ENCODE measurements around the gene AKT3.
"Not testable (repeated sequence)": the region's sequence is repeated elsewhere in the genome, so short reads cannot be mapped to it uniquely, and the experiment has no call there.

The AKT3 gene

GRCh38 chr1:243605604-243606003 is 244.4 kb downstream of the AKT3 start:
- Histone ChIP-seq H3K4me1 (ENCODE audit: control insufficient read depth, insufficient read depth, low read length) (no peaks in the 10 kb centered on the region), H3K27ac (ENCODE audit: insufficient read depth, low read depth, low read length, poor library complexity, severe bottlenecking) (no peak overlapping the region), H3K9me3 (ENCODE audit: control insufficient read depth, low read length) (peaks cover 2% of the 10 kb centered on the region), H3K36me3 (ENCODE audit: control insufficient read depth, insufficient read depth, low read length) (no peaks in the 10 kb centered on the region), H3K27me3 (ENCODE audit: control insufficient read depth, insufficient read depth, low read length, poor library complexity, severe bottlenecking) (no peaks in the 10 kb centered on the region), H3K4me3 (ENCODE audit: insufficient read depth, low read depth, low read length) (no peak overlapping the region)
- WGBS, 2 experiments, result 95 to 98% methylated on average over 2 of the region's 2 CpGs

- Histone ChIP-seq H3K27me3 (ENCODE audit: control insufficient read depth, insufficient read depth, low read length, poor library complexity, severe bottlenecking) (no peaks in the 10 kb centered on the region), H3K4me1 (ENCODE audit: control insufficient read depth, insufficient read depth, low read length) (no peaks in the 10 kb centered on the region), H3K36me3 (ENCODE audit: control insufficient read depth, insufficient read depth, low read length) (no peaks in the 10 kb centered on the region), H3K27ac (ENCODE audit: insufficient read depth, low read depth, low read length, poor library complexity, severe bottlenecking) (no peak overlapping the region), H3K4me3 (ENCODE audit: insufficient read depth, low read depth, low read length) (no peak overlapping the region), H3K9me3 (ENCODE audit: control insufficient read depth, low read length) (peaks cover 2% of the 10 kb centered on the region)
These were observed 248.3 kb downstream of the AKT3 start for GRCh38 chr1:243601720-243602119.

GRCh38 chr1:243598433-243598832 is 251.6 kb downstream of the AKT3 start:
- no peaks in the 10 kb centered on the region for H3K4me1 ChIP-seq (ENCODE audit: control insufficient read depth, insufficient read depth, low read length)
- H3K9me3 ChIP-seq (ENCODE audit: control insufficient read depth, low read length), result peaks cover 2% of the 10 kb centered on the region
- no peaks in the 10 kb centered on the region for H3K36me3 ChIP-seq (ENCODE audit: control insufficient read depth, insufficient read depth, low read length)
- WGBS, 2 experiments, result 89 to 92% methylated on average over 2 of the region's 2 CpGs
- H3K27ac ChIP-seq (ENCODE audit: insufficient read depth, low read depth, low read length, poor library complexity, severe bottlenecking), result no peak overlapping the region
- H3K4me3 ChIP-seq (ENCODE audit: insufficient read depth, low read depth, low read length), result no peak overlapping the region
- no peaks in the 10 kb centered on the region for H3K27me3 ChIP-seq (ENCODE audit: control insufficient read depth, insufficient read depth, low read length, poor library complexity, severe bottlenecking)

- 83 to 93% methylated on average over 2 of the region's 3 CpGs for WGBS, 2 experiments
- H3K27ac ChIP-seq (ENCODE audit: insufficient read depth, low read depth, low read length, poor library complexity, severe bottlenecking), result no peak overlapping the region
- H3K4me1 ChIP-seq (ENCODE audit: control insufficient read depth, insufficient read depth, low read length), result no peaks in the 10 kb centered on the region
- H3K4me3 ChIP-seq (ENCODE audit: insufficient read depth, low read depth, low read length), result no peak overlapping the region
- H3K27me3 ChIP-seq (ENCODE audit: control insufficient read depth, insufficient read depth, low read length, poor library complexity, severe bottlenecking), result no peaks in the 10 kb centered on the region
- H3K36me3 ChIP-seq (ENCODE audit: control insufficient read depth, insufficient read depth, low read length), result no peaks in the 10 kb centered on the region
- peaks cover 2% of the 10 kb centered on the region for H3K9me3 ChIP-seq (ENCODE audit: control insufficient read depth, low read length)
These were observed 252.7 kb downstream of the AKT3 start for GRCh38 chr1:243597383-243597782.

- Histone ChIP-seq H3K9me3 (ENCODE audit: control insufficient read depth, low read length) (peaks cover 2% of the 10 kb centered on the region), H3K27me3 (ENCODE audit: control insufficient read depth, insufficient read depth, low read length, poor library complexity, severe bottlenecking) (no peaks in the 10 kb centered on the region), H3K4me1 (ENCODE audit: control insufficient read depth, insufficient read depth, low read length) (no peaks in the 10 kb centered on the region), H3K27ac (ENCODE audit: insufficient read depth, low read depth, low read length, poor library complexity, severe bottlenecking) (no peak overlapping the region), H3K36me3 (ENCODE audit: control insufficient read depth, insufficient read depth, low read length) (no peaks in the 10 kb centered on the region), H3K4me3 (ENCODE audit: insufficient read depth, low read depth, low read length) (no peak overlapping the region)
- WGBS, 2 experiments, result 95 to 100% methylated on average over 3 to 6 of the region's 6 CpGs
These were observed 253.5 kb downstream of the AKT3 start for GRCh38 chr1:243596431-243597062.

GRCh38 chr1:243595527-243596210 is 254.4 kb downstream of the AKT3 start:
- H3K36me3 ChIP-seq (ENCODE audit: control insufficient read depth, insufficient read depth, low read length), result no peaks in the 10 kb centered on the region
- H3K27me3 ChIP-seq (ENCODE audit: control insufficient read depth, insufficient read depth, low read length, poor library complexity, severe bottlenecking), result no peaks in the 10 kb centered on the region
- no peaks in the 10 kb centered on the region for H3K9me3 ChIP-seq (ENCODE audit: control insufficient read depth, low read length)
- H3K4me1 ChIP-seq (ENCODE audit: control insufficient read depth, insufficient read depth, low read length), result no peaks in the 10 kb centered on the region
- no peak overlapping the region for H3K27ac ChIP-seq (ENCODE audit: insufficient read depth, low read depth, low read length, poor library complexity, severe bottlenecking)
- no peak overlapping the region for H3K4me3 ChIP-seq (ENCODE audit: insufficient read depth, low read depth, low read length)
- 94 to 96% methylated on average over 6 to 7 of the region's 7 CpGs for WGBS, 2 experiments

- Histone ChIP-seq H3K4me3 (ENCODE audit: insufficient read depth, low read depth, low read length) (no peak overlapping the region), H3K36me3 (ENCODE audit: control insufficient read depth, insufficient read depth, low read length) (no peaks in the 10 kb centered on the region), H3K27ac (ENCODE audit: insufficient read depth, low read depth, low read length, poor library complexity, severe bottlenecking) (no peak overlapping the region), H3K9me3 (ENCODE audit: control insufficient read depth, low read length) (no peaks in the 10 kb centered on the region), H3K27me3 (ENCODE audit: control insufficient read depth, insufficient read depth, low read length, poor library complexity, severe bottlenecking) (no peaks in the 10 kb centered on the region), H3K4me1 (ENCODE audit: control insufficient read depth, insufficient read depth, low read length) (no peaks in the 10 kb centered on the region)
- 89 to 95% methylated on average over 2 of the region's 2 CpGs for whole genome bisulfite sequencing, 2 experiments
These were observed 255.6 kb downstream of the AKT3 start for GRCh38 chr1:243594455-243594854.

GRCh38 chr1:243589286-243589685 is 260.8 kb downstream of the AKT3 start:
- not testable (repeated sequence) for H3K9me3 ChIP-seq (ENCODE audit: control insufficient read depth, low read length); H3K4me1 ChIP-seq (ENCODE audit: control insufficient read depth, insufficient read depth, low read length); H3K27ac ChIP-seq (ENCODE audit: insufficient read depth, low read depth, low read length, poor library complexity, severe bottlenecking); H3K36me3 ChIP-seq (ENCODE audit: control insufficient read depth, insufficient read depth, low read length); H3K4me3 ChIP-seq (ENCODE audit: insufficient read depth, low read depth, low read length); H3K27me3 ChIP-seq (ENCODE audit: control insufficient read depth, insufficient read depth, low read length, poor library complexity, severe bottlenecking)
- 83% methylated on average over 1 of the region's 3 CpGs; no CpG with 5 or more reads in 1 of the 2 experiments for WGBS, 2 experiments

- H3K27me3 ChIP-seq (ENCODE audit: control insufficient read depth, insufficient read depth, low read length, poor library complexity, severe bottlenecking), result no peaks in the 10 kb centered on the region
- H3K4me1 ChIP-seq (ENCODE audit: control insufficient read depth, insufficient read depth, low read length), result no peaks in the 10 kb centered on the region
- peaks cover 5% of the 10 kb centered on the region for H3K36me3 ChIP-seq (ENCODE audit: control insufficient read depth, insufficient read depth, low read length)
- no peaks in the 10 kb centered on the region for H3K9me3 ChIP-seq (ENCODE audit: control insufficient read depth, low read length)
- no peak overlapping the region for H3K4me3 ChIP-seq (ENCODE audit: insufficient read depth, low read depth, low read length)
- 91 to 96% methylated on average over 4 of the region's 4 CpGs for WGBS, 2 experiments
- H3K27ac ChIP-seq (ENCODE audit: insufficient read depth, low read depth, low read length, poor library complexity, severe bottlenecking), result no peak overlapping the region
These were observed 262.1 kb downstream of the AKT3 start for GRCh38 chr1:243587823-243588560.

GRCh38 chr1:243587285-243587684 is 262.8 kb downstream of the AKT3 start:
- Histone ChIP-seq H3K9me3 (ENCODE audit: control insufficient read depth, low read length) (no peaks in the 10 kb centered on the region), H3K4me3 (ENCODE audit: insufficient read depth, low read depth, low read length) (no peak overlapping the region), H3K27ac (ENCODE audit: insufficient read depth, low read depth, low read length, poor library complexity, severe bottlenecking) (no peak overlapping the region), H3K36me3 (ENCODE audit: control insufficient read depth, insufficient read depth, low read length) (peaks cover 5% of the 10 kb centered on the region), H3K4me1 (ENCODE audit: control insufficient read depth, insufficient read depth, low read length) (no peaks in the 10 kb centered on the region), H3K27me3 (ENCODE audit: control insufficient read depth, insufficient read depth, low read length, poor library complexity, severe bottlenecking) (no peaks in the 10 kb centered on the region)
- WGBS, 2 experiments, result 89 to 93% methylated on average over 12 of the region's 12 CpGs

All from ectodermal cell (in vitro differentiated cells).